Suppressor macrophage treated with lipopolysaccharide for 4 hours (primary cell): ENCODE results near the gene RANBP10.
A peak's percentile ranks its signal among the peaks of the same experiment; 100 is the strongest.

Experiments used
- DNase-seq: peaks from one replicate; pipeline ENCODE4 v3.0.0-alpha.2; 2020

The RANBP10 gene

GRCh38 chr16:67736858-67737257 lies 69.5 kb downstream of the RANBP10 start:
- DNase-seq: no peak

- no peak for DNase-seq
Measured at GRCh38 chr16:67734731-67735201, 71.6 kb downstream of the RANBP10 start.

- DNase-seq: no peak
Measured at GRCh38 chr16:67733734-67734470, 72.5 kb downstream of the RANBP10 start.

GRCh38 chr16:67731753-67732095 lies 74.6 kb downstream of the RANBP10 start:
- no peak for DNase-seq

- DNase-seq: no peak
Measured at GRCh38 chr16:67731071-67731752, 75.1 kb downstream of the RANBP10 start.

- DNase-seq: no peak
Measured at GRCh38 chr16:67730326-67730725, 76.0 kb downstream of the RANBP10 start.

- DNase-seq: no peak
Measured at GRCh38 chr16:67729636-67730248, 76.6 kb downstream of the RANBP10 start.

- no peak for DNase-seq
Measured at GRCh38 chr16:67727521-67728485, 78.6 kb downstream of the RANBP10 start.

GRCh38 chr16:67726106-67727034 lies 80.0 kb downstream of the RANBP10 start:
- DNase-seq: no peak

- no peak for DNase-seq
Measured at GRCh38 chr16:67723911-67724305, 82.5 kb downstream of the RANBP10 start.

GRCh38 chr16:67723151-67723910 lies 83.0 kb downstream of the RANBP10 start:
- DNase-seq: no peak

GRCh38 chr16:67720236-67720635 lies 86.1 kb downstream of the RANBP10 start:
- no peak for DNase-seq

- peak; percentile 56 for DNase-seq
Measured at GRCh38 chr16:67719778-67720144, 86.6 kb downstream of the RANBP10 start.

GRCh38 chr16:67719048-67719777 lies 87.1 kb downstream of the RANBP10 start, which contains the start of gene GFOD2:
TSS of gene GFOD2 (minus strand) at chr16:67719316. CDS start at chr16:67685715, 33,601 bp downstream.
- DNase-seq: peak; percentile 99

- DNase-seq: no peak
Measured at GRCh38 chr16:67718668-67719047, 87.7 kb downstream of the RANBP10 start.

GRCh38 chr16:67716097-67716496 lies 90.3 kb downstream of the RANBP10 start:
- DNase-seq: no peak

GRCh38 chr16:67714522-67714921 lies 91.8 kb downstream of the RANBP10 start:
- DNase-seq: no peak

GRCh38 chr16:67713647-67714273 lies 92.6 kb downstream of the RANBP10 start:
- no peak for DNase-seq

GRCh38 chr16:67710607-67711006 lies 95.8 kb downstream of the RANBP10 start:
- no peak for DNase-seq

- DNase-seq: no peak
Measured at GRCh38 chr16:67709050-67709449, 97.3 kb downstream of the RANBP10 start.
